Stomach (tissue), 9 donors: ENCODE results near the gene TPST1. TPM values are rescaled to one million over a fixed set of nuclear protein-coding genes. Genes with fewer than 3 reads are reported as not detected.

Source experiments
- DNase-seq, 2 donors: peaks; one replicate each; pipeline versions ENCODE4 v3.0.0 to v3.0.0-alpha.2; 2013 to 2019
- H3K27ac ChIP-seq, 5 donors: fragments of 200-600 bp in 4 of 5; sonication (generic) in 4 of 5; one replicate each; pipeline ENCODE4 v1.5.1; 2013 to 2019; ENCODE audit warnings: mild to moderate bottlenecking in 1 of 5, moderate library complexity in 1 of 5
- H3K27me3 ChIP-seq, 3 donors: fragments of 200-600 bp; sonication (generic); one replicate each; pipeline ENCODE4 v1.5.1; 2017 to 2019; ENCODE audit warnings: mixed run types in 1 of 3
- H3K36me3 ChIP-seq, 4 donors: fragments of 200-600 bp; sonication (generic); 1 replicate in 3 of 4; 2 replicates in 1 of 4; pipeline ENCODE4 v1.5.1; 2016 to 2019
- H3K4me1 ChIP-seq, 4 donors: fragments of 200-600 bp; sonication (generic); one replicate each; pipeline ENCODE4 v1.5.1; 2016 to 2019
- H3K4me3 ChIP-seq, 4 donors: fragments of 200-600 bp; sonication (generic) in 3 of 4; one replicate each; pipeline ENCODE4 v1.5.1; 2016 to 2019; ENCODE audit warnings: mild to moderate bottlenecking in 1 of 4
- H3K9me3 ChIP-seq, 4 donors: fragments of 200-600 bp; sonication (generic); one replicate each; pipeline ENCODE4 v1.5.1; 2016 to 2019
- EP300 ChIP-seq: sonication (generic); formaldehyde crosslinking; IDR thresholded peaks from one replicate; pipeline ENCODE4 v1.6.1; 2017; ENCODE audit warnings: antibody characterized with exemption
- POLR2A ChIP-seq, 4 donors: fragments of 450-650 bp; IDR thresholded peaks; one replicate each; pipeline ENCODE4 v1.6.1; 2016; ENCODE audit warnings: antibody characterized with exemption in 4 of 4, control low read depth in 2 of 4, mild to moderate bottlenecking in 1 of 4, moderate library complexity in 1 of 4
- POLR2AphosphoS5 ChIP-seq, 3 donors: sonication (generic); formaldehyde crosslinking; IDR thresholded peaks; one replicate each; pipeline ENCODE4 v1.6.1; 2016; ENCODE audit warnings: antibody characterized with exemption in 3 of 3
- WGBS, 5 donors: extraction: QIAGEN DNeasy Blood & Tissue Kit in 3 of 5; methylation state at CpG; one replicate each; pipeline versions ENCODE4 v1.1.5 to v1.1.7; 2013 to 2018; 5-methylcytosine and 5-hydroxymethylcytosine counted together
- intact Hi-C: fragments of 100-400 bp; cut with DNase I; formaldehyde crosslinking; loops from one replicate; pipeline ENCODE4 v1.15.1; 2023; ENCODE audit warnings: low total_unique reads
- polyA plus RNA-seq, 3 donors: library from polyadenylated mRNA; stranded (reverse); fragments of 200-250 nt; gene quantifications; one replicate each; pipeline ENCODE4 v1.2.3, GENCODE V29; 2013
- total RNA-seq, 5 donors: library from RNA; depleted of rRNA; stranded (reverse); fragments of >200 nt; gene quantifications; one replicate each; pipeline versions ENCODE4 v1.1.0 to v1.2.3, GENCODE V29; 2014 to 2016
- TF ChIP-seq, protein P1 (sequence below), 7 experiments: fragments of 450-650 bp in 4 of 7; fragments of 200-600 bp in 3 of 7; sonication (generic) in 3 of 7; IDR thresholded peaks; one replicate each; pipeline ENCODE4 v1.5.1; 2016 to 2019; ENCODE audit warnings: antibody characterized with exemption in 7 of 7, control low read depth in 2 of 7, mild to moderate bottlenecking in 1 of 7
- donor health status: healthy with polysubstance abuse.
- donor health status: Bipolar disorder and iron deficiency.
- donor health status: healthy.

The TPST1 gene
- total and polyA plus RNA-seq, 8 donors, result 0.58 to 78.8 (median 8.7) TPM

DNA sequence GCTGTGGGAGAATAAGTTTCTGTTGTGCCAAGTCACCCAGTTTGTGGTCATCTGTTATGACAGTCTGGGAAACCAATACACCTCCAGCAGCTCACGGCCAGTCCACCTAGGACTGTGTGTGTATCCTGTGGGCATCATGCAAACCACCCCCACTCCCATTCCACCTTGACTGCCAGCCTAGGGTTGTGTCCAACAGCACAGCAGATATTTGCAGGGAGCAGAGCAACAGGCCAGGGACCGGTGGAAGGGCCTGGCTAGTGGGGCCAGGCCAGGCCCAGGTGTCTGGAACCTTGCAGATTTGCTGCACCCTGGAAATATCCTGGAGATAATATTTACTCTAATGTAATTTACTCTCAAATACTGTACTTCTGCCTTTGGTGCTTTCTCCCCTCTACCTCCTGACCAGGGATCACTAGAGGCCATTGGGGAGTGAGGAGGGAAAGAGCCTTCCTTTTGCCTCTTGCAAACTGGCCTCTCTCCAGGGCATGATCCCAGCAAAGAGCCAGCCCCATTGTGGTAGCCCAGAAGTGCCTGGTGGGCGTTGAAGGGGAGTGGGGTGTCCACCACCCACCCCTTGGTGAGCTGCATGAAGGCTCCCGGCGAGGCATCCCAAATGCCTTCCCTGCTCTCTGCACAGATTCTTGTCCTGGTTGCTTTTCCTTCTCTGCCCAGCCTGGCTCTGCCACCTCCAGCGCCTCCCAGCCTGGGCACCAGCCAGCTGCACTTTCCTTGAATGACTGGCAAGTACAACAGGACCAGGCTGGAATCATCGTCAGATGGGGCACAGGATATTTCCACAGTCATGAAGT, 15.2 kb upstream of the TPST1 start:
- Histone ChIP-seq H3K4me3 (no peak overlapping the region), H3K36me3 (no peaks in the 10 kb centered on the region), H3K27me3 (no peaks in the 10 kb centered on the region), H3K9me3 (peaks cover 0 to 6% (median 0%) of the 10 kb centered on the region in 4 donors), H3K4me1 (no peaks in the 10 kb centered on the region), H3K27ac (no peak overlapping the region)
- 87 to 92% (median 88%) methylated on average over 7 of the region's 7 CpGs for WGBS, 5 donors
- no peak for DNase-seq
- intact Hi-C loops, result no loop called here
- no peak for TF ChIP-seq POLR2AphosphoS5 (IDR thresholded peaks at IDR 0.05)
- no peak for TF ChIP-seq EP300
- no peak for TF ChIP-seq POLR2A (IDR thresholded peaks at IDR 0.05)
- TF ChIP-seq, protein P1, sequence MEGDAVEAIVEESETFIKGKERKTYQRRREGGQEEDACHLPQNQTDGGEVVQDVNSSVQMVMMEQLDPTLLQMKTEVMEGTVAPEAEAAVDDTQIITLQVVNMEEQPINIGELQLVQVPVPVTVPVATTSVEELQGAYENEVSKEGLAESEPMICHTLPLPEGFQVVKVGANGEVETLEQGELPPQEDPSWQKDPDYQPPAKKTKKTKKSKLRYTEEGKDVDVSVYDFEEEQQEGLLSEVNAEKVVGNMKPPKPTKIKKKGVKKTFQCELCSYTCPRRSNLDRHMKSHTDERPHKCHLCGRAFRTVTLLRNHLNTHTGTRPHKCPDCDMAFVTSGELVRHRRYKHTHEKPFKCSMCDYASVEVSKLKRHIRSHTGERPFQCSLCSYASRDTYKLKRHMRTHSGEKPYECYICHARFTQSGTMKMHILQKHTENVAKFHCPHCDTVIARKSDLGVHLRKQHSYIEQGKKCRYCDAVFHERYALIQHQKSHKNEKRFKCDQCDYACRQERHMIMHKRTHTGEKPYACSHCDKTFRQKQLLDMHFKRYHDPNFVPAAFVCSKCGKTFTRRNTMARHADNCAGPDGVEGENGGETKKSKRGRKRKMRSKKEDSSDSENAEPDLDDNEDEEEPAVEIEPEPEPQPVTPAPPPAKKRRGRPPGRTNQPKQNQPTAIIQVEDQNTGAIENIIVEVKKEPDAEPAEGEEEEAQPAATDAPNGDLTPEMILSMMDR (IDR thresholded peaks at IDR 0.05), result no peak

GRCh38 chr7:66190504-66190857, 14.7 kb upstream of the TPST1 start:
- no peak for DNase-seq
- Histone ChIP-seq H3K9me3 (peaks cover 0 to 6% (median 0%) of the 10 kb centered on the region in 4 donors), H3K27ac (no peak overlapping the region), H3K4me1 (no peaks in the 10 kb centered on the region), H3K27me3 (no peaks in the 10 kb centered on the region), H3K36me3 (no peaks in the 10 kb centered on the region), H3K4me3 (no peak overlapping the region)
- TF ChIP-seq, protein P1 (IDR thresholded peaks at IDR 0.05), result no peak
- TF ChIP-seq POLR2AphosphoS5 (IDR thresholded peaks at IDR 0.05) (no peak), POLR2A (IDR thresholded peaks at IDR 0.05) (no peak), EP300 (no peak)
- intact Hi-C loops, result no loop called here
- WGBS, 5 donors, result 68 to 76% (median 73%) methylated on average over 5 of the region's 5 CpGs

DNA sequence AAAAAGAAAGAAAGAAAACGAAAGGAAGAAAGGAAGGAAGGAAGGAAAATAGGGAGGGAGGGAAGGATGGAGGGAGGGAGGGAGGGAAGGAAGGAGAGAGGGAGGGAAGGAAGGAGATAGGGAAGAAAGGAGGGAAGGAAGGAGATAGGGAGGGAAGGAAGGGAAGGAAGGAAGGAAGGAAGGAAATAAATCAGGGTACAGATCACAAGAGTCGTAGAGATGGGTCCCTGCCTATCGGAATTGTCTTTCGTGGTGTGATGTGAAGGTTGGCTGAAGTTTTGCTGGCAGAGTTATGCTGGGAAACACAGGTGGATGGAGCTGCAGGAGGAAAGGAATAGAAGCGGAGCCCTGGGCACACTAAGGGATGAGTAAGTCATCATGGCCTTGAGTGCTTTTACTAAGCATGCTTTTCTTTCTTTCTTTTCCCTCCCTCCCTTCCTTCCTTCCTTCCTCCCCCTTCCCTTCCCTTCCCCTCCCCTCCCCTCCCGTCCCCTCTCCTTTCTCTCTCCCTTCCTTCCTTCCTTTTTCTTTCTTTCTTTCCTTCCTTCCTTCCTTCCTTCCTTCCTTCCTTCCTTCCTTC, 11.9 kb upstream of the TPST1 start:
- Histone ChIP-seq H3K27me3 (no peaks in the 10 kb centered on the region), H3K4me3 (no peak overlapping the region), H3K27ac (no peak overlapping the region), H3K36me3 (no peaks in the 10 kb centered on the region), H3K4me1 (no peaks in the 10 kb centered on the region), H3K9me3 (no peaks in the 10 kb centered on the region)
- TF ChIP-seq EP300 (no peak), POLR2A (IDR thresholded peaks at IDR 0.05) (no peak), POLR2AphosphoS5 (IDR thresholded peaks at IDR 0.05) (no peak)
- TF ChIP-seq, protein P1 (IDR thresholded peaks at IDR 0.05), result no peak
- no peak for DNase-seq
- intact Hi-C loops, result no loop called here
- 65 to 79% (median 76%) methylated on average over 6 of the region's 6 CpGs for WGBS, 5 donors

DNA sequence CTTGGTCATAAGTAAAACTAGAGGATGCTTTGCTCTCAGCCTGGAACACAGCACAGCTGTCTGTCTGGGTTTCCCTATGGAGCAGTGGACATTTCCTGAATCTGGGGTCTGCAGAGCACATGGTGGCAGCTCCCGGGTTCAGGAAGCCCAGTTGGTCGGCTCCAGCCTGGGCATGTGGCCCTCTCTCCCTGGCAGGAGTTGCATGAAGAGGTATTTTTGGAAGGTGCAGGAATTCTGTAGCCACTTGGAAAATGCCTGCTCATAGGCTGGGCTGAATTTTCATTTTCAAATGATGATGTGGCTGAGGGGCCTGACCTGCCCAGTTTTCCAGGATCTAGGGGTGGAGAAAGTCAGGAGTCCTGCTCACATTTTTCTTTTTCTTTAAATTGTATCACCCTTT, 6.7 kb upstream of the TPST1 start:
- DNase-seq, result no peak
- TF ChIP-seq, protein P1 (IDR thresholded peaks at IDR 0.05), result no peak
- no peak for TF ChIP-seq POLR2AphosphoS5 (IDR thresholded peaks at IDR 0.05)
- no peak for TF ChIP-seq POLR2A (IDR thresholded peaks at IDR 0.05)
- TF ChIP-seq EP300, result no peak
- intact Hi-C loops, result no loop called here
- Histone ChIP-seq H3K27ac (no peak overlapping the region), H3K9me3 (no peaks in the 10 kb centered on the region), H3K4me1 (no peaks in the 10 kb centered on the region), H3K36me3 (no peaks in the 10 kb centered on the region), H3K27me3 (no peaks in the 10 kb centered on the region), H3K4me3 (no peak overlapping the region)
- 37 to 61% (median 58%) methylated on average over 2 of the region's 2 CpGs for WGBS, 5 donors
